Measurements from ENCODE around the gene FADS2. TPM values are rescaled to one million over a fixed set of nuclear protein-coding genes. Genes with fewer than 3 reads are reported as not detected.

Gene FADS2
- total RNA-seq, 1 donor from 2014 or later = 25.8 TPM

DNA sequence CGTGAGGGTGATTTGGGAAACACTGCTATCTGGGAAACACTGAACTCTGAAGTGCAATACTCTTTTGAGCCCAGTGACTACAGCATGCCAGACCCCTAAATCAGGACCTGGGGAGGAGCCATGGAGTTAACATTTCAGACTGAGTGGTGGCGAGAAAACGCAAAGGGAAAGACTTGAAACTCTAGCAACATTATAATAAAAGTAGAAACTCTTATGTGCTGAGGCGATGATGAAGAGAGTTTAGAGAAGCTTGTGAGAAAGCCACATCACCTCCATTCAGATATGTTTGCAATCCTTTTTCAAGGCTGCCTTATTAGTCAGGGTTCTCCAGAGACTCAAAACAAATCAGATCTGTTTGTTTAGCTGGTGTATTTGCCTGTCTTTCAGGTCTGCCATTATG lies 33.5 kb upstream of the FADS2 start:
- DNase-seq (ENCODE audit: low spot score) = no peak
- intact Hi-C loops (cut with DNase I) = no loop called here

- DNase-seq (ENCODE audit: low spot score) = no peak
- intact Hi-C loops (cut with DNase I) = loop anchor here (5.0 kb wide), 3 partner anchors 102 to 312 kb away; no protein-coding TSS in a partner anchor
Observed at GRCh38 chr11:61795459-61795858, 32.6 kb upstream of the FADS2 start.

DNA sequence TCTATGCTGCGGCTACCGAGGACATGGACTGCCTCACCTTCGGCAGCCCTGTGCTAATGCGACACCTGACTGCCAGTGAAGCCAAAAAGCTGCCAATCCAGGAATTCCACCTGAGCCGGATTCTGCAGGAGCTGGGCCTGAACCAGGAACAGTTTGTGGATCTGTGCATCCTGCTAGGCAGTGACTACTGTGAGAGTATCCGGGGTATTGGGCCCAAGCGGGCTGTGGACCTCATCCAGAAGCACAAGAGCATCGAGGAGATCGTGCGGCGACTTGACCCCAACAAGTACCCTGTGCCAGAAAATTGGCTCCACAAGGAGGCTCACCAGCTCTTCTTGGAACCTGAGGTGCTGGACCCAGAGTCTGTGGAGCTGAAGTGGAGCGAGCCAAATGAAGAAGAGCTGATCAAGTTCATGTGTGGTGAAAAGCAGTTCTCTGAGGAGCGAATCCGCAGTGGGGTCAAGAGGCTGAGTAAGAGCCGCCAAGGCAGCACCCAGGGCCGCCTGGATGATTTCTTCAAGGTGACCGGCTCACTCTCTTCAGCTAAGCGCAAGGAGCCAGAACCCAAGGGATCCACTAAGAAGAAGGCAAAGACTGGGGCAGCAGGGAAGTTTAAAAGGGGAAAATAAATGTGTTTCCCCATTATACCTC lies 32.1 kb upstream of the FADS2 start:
- DNase-seq (ENCODE audit: low spot score) = no peak
- intact Hi-C loops (cut with DNase I) = loop anchor here (5.0 kb wide), 3 partner anchors 101 to 311 kb away; no protein-coding TSS in a partner anchor

DNA sequence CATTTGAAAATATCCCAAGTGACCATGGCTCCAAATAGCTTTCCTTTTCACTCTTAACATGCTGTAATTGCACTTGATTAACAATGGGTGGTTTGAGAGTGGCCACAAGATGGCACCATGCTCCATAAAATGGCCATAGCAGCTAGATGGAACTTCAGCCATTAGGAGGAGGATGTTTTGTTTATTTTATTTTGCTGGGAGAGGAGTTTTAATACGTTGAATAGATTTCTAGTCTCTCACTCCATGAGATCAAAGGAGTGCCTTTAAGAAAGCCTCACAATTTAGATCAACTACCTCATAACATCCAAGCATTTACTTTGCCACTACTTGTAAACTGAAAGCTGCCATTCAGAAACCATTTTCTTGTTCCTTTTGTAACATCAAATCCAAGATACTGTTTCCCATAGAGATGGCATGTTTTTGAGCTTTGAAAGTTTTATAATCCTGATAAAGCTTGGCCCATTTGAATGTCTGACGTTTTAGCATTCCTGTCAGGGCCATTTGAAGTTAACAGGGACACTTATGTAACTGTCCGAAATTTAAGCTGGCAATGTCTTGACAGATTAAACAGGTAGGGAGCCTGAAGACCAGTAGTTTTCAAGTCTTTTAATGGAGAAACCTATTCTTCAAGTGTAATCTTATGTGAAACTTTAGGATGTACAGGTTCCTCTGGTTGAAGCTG lies 30.7 kb upstream of the FADS2 start:
- intact Hi-C loops (cut with DNase I) = loop anchor here (1.0 to 5.0 kb wide), 4 partner anchors 100 to 310 kb away; no protein-coding TSS in a partner anchor

GRCh38 chr11:61799665-61800284 lies 28.3 kb upstream of the FADS2 start:
- DNase-seq (ENCODE audit: low spot score) = no peak
- intact Hi-C loops (cut with DNase I) = loop anchor here (5.0 kb wide), 3 partner anchors 98 to 308 kb away; no protein-coding TSS in a partner anchor

More for the DNA sequence above, 30.7 kb upstream of the FADS2 start:
- DNase-seq (ENCODE audit: low spot score) = no peak

DNA sequence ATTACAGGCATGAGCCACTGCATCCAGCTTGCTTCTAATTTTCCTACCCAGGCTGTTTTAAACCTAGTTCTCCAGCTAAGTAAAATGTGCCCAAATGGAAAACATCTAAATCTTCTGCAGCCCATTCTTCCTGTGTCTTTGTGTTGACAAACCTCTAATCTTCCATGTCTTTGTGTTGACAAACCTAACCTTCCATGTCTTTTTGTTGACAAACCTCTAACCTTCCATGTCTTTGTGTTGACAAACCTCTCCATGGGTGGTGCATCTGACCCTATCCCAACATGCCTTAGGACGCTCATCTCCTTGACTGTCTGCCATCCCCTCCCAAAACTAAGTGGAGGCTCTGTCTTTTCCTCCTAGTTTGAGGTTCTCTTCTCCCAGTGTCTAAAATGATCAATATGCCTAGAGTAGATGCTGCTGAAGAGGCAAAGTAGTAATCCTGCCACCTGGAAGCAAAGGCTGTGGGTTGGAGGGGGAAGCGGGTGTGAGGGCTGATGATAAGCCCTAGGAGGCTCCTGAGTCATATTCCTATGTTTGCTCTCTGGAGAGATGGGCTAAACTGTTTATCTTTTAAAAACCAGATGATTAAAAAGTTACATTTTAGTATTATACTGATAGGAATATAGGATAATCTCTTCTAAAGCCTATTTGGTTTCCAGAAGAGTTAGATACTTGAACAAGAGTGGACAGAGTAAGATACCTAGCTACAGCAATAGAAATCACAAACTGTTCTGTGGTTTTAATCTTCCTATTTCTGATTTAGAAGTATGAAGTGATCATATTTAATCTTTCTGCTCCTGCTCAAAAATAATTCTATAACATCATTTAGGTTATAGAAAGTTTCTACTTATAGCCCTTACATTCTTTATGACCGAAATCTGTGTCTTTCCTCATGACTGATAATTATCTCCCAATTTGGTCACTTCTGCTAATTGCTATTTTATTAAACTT lies 27.5 kb upstream of the FADS2 start:
- intact Hi-C loops (cut with DNase I) = no loop called here

DNA sequence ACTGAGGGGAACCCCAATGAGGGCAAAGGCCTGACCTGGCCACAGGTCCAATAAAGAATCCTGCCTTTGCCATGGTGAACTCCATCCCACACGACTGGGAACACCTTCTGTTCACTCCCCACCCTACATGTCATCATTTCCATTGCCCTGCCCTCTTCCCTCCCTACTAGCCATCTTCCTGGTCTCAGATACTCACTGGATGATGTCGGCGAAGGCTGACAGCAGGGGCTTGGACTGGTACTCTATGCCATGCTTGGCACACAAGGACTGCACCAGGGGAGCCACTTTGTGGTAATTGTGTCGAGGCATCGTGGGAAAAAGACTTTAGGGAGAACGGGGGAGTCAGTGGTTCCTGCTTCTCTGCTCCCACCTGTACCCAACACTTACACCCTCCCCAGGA lies 25.5 kb upstream of the FADS2 start:
- intact Hi-C loops (cut with DNase I) = no loop called here
- no peak for DNase-seq (ENCODE audit: low spot score)

More for the DNA sequence above, 27.5 kb upstream of the FADS2 start:
- no peak for DNase-seq (ENCODE audit: low spot score)

GRCh38 chr11:61803889-61804647 lies 24.0 kb upstream of the FADS2 start:
- intact Hi-C loops (cut with DNase I) = no loop called here
- DNase-seq (ENCODE audit: low spot score) = no peak

DNA sequence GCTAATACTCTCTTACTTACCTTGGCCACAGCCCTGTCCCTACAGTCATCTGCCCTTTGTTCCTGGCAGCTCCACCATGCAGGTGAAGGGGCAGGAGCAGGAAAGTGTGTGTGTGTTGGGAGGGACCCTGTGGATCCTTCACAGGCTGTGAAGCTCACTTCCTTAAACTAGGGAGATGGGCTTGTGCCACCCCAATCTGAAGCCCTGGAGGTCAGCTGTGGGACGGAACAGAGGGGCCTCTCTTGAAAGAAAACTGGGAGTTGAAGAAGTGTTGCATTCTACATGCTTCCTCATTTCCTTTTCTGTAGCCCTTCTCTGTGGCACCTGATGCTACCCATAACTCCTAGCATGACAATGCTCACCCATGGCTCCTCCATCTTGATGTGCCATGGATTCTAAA lies 23.0 kb upstream of the FADS2 start:
- intact Hi-C loops (cut with DNase I) = no loop called here
- no peak for DNase-seq (ENCODE audit: low spot score)

DNA sequence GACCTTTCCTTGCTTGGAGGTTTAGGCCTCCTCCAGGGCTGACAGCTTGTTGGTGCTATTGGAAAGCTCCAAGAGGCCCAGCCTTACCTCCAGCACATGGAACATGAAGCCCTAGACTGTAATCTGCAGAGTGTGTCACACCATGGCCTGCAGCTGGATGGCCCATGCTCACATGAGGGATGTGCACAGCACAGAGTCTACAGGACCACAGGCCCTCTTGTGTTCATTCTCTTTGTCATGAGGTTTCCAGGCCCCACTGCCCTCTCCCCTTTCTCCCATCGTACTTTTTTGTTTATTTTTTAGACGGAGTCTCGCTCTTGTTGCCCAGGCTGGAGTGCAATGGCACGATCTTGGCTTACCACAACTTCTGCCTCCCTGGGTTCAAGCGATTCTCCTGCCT lies 21.3 kb upstream of the FADS2 start:
- intact Hi-C loops (cut with DNase I) = no loop called here
- DNase-seq (ENCODE audit: low spot score) = no peak

DNA sequence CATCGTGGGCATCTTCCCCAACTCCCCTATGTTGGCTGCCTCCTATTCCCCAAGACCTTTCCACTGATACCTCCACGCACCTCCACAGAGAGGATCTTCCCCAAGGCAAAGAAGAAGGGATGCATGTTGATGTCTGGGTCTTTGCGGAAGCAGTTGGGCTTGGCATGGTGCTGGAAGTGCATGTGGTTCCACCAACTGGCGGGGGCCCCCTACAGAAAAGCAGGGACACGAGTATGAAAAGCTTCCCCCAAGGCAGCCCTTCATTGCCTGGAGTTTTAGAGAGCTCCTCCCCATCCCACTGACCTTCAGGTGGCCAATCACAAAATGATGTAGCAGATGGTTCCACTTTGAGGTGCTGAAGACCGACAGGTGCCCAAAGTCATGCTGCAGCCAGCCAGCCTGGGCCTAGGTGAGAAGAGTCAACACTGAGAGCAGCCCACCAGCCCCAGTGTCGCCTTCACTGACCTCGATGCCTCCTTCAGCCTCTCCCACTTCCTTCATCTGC lies 17.4 kb upstream of the FADS2 start:
- no peak for DNase-seq (ENCODE audit: low spot score)
- intact Hi-C loops (cut with DNase I) = no loop called here

DNA sequence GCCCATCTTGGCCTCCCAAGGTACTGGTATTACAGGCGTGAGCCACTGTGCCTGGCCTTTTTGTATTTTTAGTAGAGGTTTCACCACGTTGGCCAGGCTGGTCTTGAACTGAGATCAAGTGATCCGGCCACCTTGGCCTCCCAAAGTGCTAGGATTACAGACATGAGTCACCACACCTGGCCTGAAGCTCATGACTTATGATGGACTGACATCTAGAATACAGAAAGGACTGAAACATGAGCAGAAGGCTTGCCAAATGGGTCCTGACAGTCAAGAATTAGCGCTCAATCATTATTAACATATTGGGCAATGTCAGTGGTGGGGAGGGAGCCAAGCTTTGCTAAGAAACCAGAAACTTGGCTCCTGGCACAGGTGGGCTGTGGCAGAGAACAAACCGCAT lies 16.3 kb upstream of the FADS2 start:
- intact Hi-C loops (cut with DNase I) = no loop called here
- no peak for DNase-seq (ENCODE audit: low spot score)

DNA sequence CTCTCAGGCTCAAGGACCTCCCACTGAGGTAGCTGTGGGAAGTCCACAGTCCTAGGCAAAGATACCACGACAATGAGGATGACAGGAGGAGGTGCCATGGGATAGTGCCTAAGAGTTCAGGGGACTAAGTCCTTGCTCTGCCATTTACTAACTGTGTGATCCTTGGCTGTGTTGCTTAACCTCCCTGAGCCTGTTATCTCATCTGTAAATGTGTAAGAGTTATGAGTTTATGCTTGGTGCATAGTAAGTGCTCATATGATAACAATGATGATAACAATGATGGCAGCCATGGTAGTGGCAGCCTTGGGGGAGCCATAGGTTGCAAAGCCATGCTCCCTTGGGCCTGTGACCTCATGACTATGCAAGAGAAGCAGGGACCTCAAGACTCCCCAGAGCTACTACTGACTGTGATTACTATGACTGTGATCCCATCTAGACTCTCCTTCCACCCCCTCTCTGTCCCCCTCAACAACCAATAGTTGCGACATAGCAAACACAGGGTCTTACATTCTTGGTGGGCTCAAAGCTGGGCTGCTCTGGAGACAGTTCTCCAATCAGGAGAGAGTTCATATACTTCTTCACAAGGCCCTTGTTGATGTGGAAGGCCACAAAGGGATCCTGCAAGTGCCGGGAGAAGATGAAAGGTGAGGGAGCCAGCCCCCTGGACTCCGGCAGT lies 15.2 kb upstream of the FADS2 start:
- DNase-seq (ENCODE audit: low spot score) = no peak
- intact Hi-C loops (cut with DNase I) = no loop called here

- intact Hi-C loops (cut with DNase I) = loop anchor here (2.0 kb wide), 1 partner anchor 76 kb away; the partner anchor contains the start of gene FADS3
Observed at GRCh38 chr11:61814247-61814957, 13.7 kb upstream of the FADS2 start.

GRCh38 chr11:61814958-61815789 lies 12.9 kb upstream of the FADS2 start:
- intact Hi-C loops (cut with DNase I) = loop anchor here (2.0 to 5.0 kb wide), 4 partner anchors 57 to 292 kb away; partner anchors contain the start of genes FADS3 and FTH1
- peak; percentile 98 for DNase-seq (ENCODE audit: low spot score)

More at GRCh38 chr11:61814247-61814957, 13.7 kb upstream of the FADS2 start:
- no peak for DNase-seq (ENCODE audit: low spot score)
